IMR-90 (cell line): Measurements from ENCODE around the gene DNASE1. TPM values are rescaled to one million over a fixed set of nuclear protein-coding genes. Genes with fewer than 3 reads are reported as not detected.

Experiments
- ATAC-seq: fragments of 200-7000 bp; cut with Tn5 transposase; 2 replicates; pipeline ENCODE4 v1.9.1; 2020; ENCODE audit warnings: low read depth, mild to moderate bottlenecking, moderate library complexity
- BruUV-seq: library from RNA; stranded (reverse); fragments of 400-500 nt; replicated peaks from 2 replicates; lab custom pipeline; 2021; lab: Mats Ljungman, UMichigan
- CTCF ChIA-PET: fragments of 300-600 bp; formaldehyde crosslinking; extraction: SDS; loops from one replicate; lab custom pipeline; 2021; ENCODE audit warnings: antibody characterized with exemption; lab: Yijun Ruan, JAX
- POLR2A ChIA-PET: fragments of 300-600 bp; sonication (Branson Sonifier 250); formaldehyde crosslinking; loops from one replicate; lab custom pipeline; 2022; ENCODE audit warnings: antibody characterized with exemption; ENCODE audit not compliant: unreplicated experiment; lab: Charles Lee
- DNase-seq: peaks from one replicate; pipeline ENCODE4 v3.0.0; 2013
- H2AFZ ChIP-seq: replicated peaks from 2 replicates; pipeline ENCODE3; 2013; ENCODE audit warnings: low read length, mild to moderate bottlenecking; ENCODE audit not compliant: poor library complexity
- H2AK5ac ChIP-seq: 2 replicates; pipeline ENCODE4 v1.6.1; 2013; ENCODE audit warnings: low read depth, low read length, inconsistent platforms
- H2AK9ac ChIP-seq: replicated peaks from 2 replicates; pipeline ENCODE3; 2013; ENCODE audit warnings: mild to moderate bottlenecking, low read depth, low read length, moderate library complexity; ENCODE audit not compliant: poor library complexity
- H2BK120ac ChIP-seq: 2 replicates; pipeline ENCODE4 v1.6.1; 2013; ENCODE audit warnings: low read depth, low read length, inconsistent platforms
- H2BK15ac ChIP-seq: 3 replicates; pipeline ENCODE4 v1.6.1; 2013; ENCODE audit warnings: low read depth, low read length, inconsistent platforms
- H2BK20ac ChIP-seq: 2 replicates; pipeline ENCODE4 v1.6.1; 2013; ENCODE audit warnings: low read depth, mild to moderate bottlenecking, inconsistent platforms, low read length, moderate library complexity
- H2BK5ac ChIP-seq: 2 replicates; pipeline ENCODE4 v1.6.1; 2013; ENCODE audit warnings: mild to moderate bottlenecking, low read depth, low read length, inconsistent platforms; ENCODE audit not compliant: poor library complexity, severe bottlenecking
- H3K14ac ChIP-seq: replicated peaks from 2 replicates; pipeline ENCODE4 v1.6.1; 2013; ENCODE audit warnings: low read depth, low read length, inconsistent platforms
- H3K18ac ChIP-seq: 2 replicates; pipeline ENCODE4 v1.6.1; 2013; ENCODE audit warnings: low read depth, low read length, control low read depth
- H3K23ac ChIP-seq: 2 replicates; pipeline ENCODE4 v1.6.1; 2013; ENCODE audit warnings: low read depth, low read length, inconsistent platforms
- H3K27ac ChIP-seq: 2 replicates; pipeline ENCODE4 v1.5.1; 2013; ENCODE audit warnings: mild to moderate bottlenecking, control low read depth, low read length; ENCODE audit not compliant: insufficient read depth
- H3K27me3 ChIP-seq: 2 replicates; pipeline ENCODE4 v1.6.1; 2013; ENCODE audit warnings: low read length; ENCODE audit not compliant: control insufficient read depth, insufficient read depth
- H3K36me3 ChIP-seq: 2 replicates; pipeline ENCODE4 v1.6.1; 2013; ENCODE audit warnings: low read length, mixed read lengths; ENCODE audit not compliant: control insufficient read depth, insufficient read depth
- H3K4ac ChIP-seq: 2 replicates; pipeline ENCODE4 v1.6.1; 2013; ENCODE audit warnings: low read depth, low read length, inconsistent platforms
- H3K4me1 ChIP-seq: 2 replicates; pipeline ENCODE4 v1.6.1; 2013; ENCODE audit warnings: low read length, mixed read lengths; ENCODE audit not compliant: control insufficient read depth, insufficient read depth
- H3K4me2 ChIP-seq: 2 replicates; pipeline ENCODE4 v1.6.1; 2013; ENCODE audit warnings: low read depth, mild to moderate bottlenecking, control low read depth, low read length, moderate library complexity
- H3K4me3 ChIP-seq: 2 replicates; pipeline ENCODE4 v1.5.1; 2013; ENCODE audit warnings: low read depth, mild to moderate bottlenecking, control low read depth, low read length, moderate library complexity; ENCODE audit not compliant: insufficient read depth
- H3K56ac ChIP-seq: 2 replicates; pipeline ENCODE4 v1.6.1; 2013; ENCODE audit warnings: low read length, inconsistent platforms; ENCODE audit not compliant: insufficient read depth; ENCODE audit errors: extremely low read depth
- H3K79me1 ChIP-seq, 2 experiments: 2 replicates each; pipeline ENCODE4 v1.6.1; 2013; ENCODE audit warnings: low read length in 2 of 2, inconsistent platforms in 1 of 2, low read depth in 1 of 2
- H3K9ac ChIP-seq: 2 replicates; pipeline ENCODE4 v1.6.1; 2013; ENCODE audit warnings: low read depth, low read length, control low read depth
- H3K9me1 ChIP-seq: 2 replicates; pipeline ENCODE4 v1.6.1; 2013; ENCODE audit warnings: low read length, inconsistent platforms; ENCODE audit not compliant: insufficient read depth
- H3K9me3 ChIP-seq: 2 replicates; pipeline ENCODE4 v1.6.1; 2013; ENCODE audit warnings: low read length; ENCODE audit not compliant: control insufficient read depth, insufficient read depth
- H4K20me1 ChIP-seq: 2 replicates; pipeline ENCODE4 v1.6.1; 2013; ENCODE audit warnings: low read length, inconsistent platforms; ENCODE audit not compliant: insufficient read depth
- H4K5ac ChIP-seq: 2 replicates; pipeline ENCODE4 v1.6.1; 2013; ENCODE audit warnings: mild to moderate bottlenecking, low read depth, low read length, control low read depth
- H4K8ac ChIP-seq, 2 experiments: 2 replicates each; pipeline ENCODE4 v1.6.1; 2013; ENCODE audit warnings: low read depth in 2 of 2, low read length in 2 of 2, control low read depth in 1 of 2, inconsistent platforms in 1 of 2
- H4K91ac ChIP-seq: 2 replicates; pipeline ENCODE4 v1.6.1; 2013; ENCODE audit warnings: low read depth, low read length, inconsistent platforms; ENCODE audit not compliant: insufficient read depth
- CEBPB ChIP-seq: IDR thresholded peaks from 2 replicates; pipeline ENCODE4 v1.6.1; 2012; ENCODE audit warnings: low read depth, low read length, improper control_type of control experiment
- CHD1 ChIP-seq: IDR thresholded peaks from 2 replicates; pipeline ENCODE4 v1.6.1; 2012; ENCODE audit warnings: low read depth, low read length, improper control_type of control experiment
- MXI1 ChIP-seq: IDR thresholded peaks from 2 replicates; pipeline ENCODE4 v1.6.1; 2012; ENCODE audit warnings: low read depth, mild to moderate bottlenecking, low read length, moderate library complexity, borderline replicate concordance
- POLR2A ChIP-seq: IDR thresholded peaks from 2 replicates; pipeline ENCODE4 v1.6.1; 2012; ENCODE audit warnings: mild to moderate bottlenecking, low read depth, low read length
- RAD21 ChIP-seq: IDR thresholded peaks from 2 replicates; pipeline ENCODE4 v1.6.1; 2012; ENCODE audit warnings: low read length, improper control_type of control experiment
- WGBS, 2 experiments: methylation state at CpG; one replicate each; pipeline versions ENCODE4 v1.1.5 to v1.1.7; 2013; ENCODE audit warnings: missing lambda C conversion rate in 2 of 2; ENCODE audit not compliant: insufficient read length in 1 of 2; ENCODE audit errors: extremely low coverage in 2 of 2; 5-methylcytosine and 5-hydroxymethylcytosine counted together
- dilution Hi-C: fragments of 300-500 bp; cut with HindIII; formaldehyde crosslinking; loops from one replicate; pipeline ENCODE4 v1.14.3; 2018; ENCODE audit warnings: low sequenced_read_pairs; ENCODE audit not compliant: unreplicated experiment
- in situ Hi-C: fragments of 300-500 bp; cut with MboI; formaldehyde crosslinking; loops from 3 replicates; pipeline ENCODE4 v1.14.3; 2019; ENCODE audit warnings: low sequenced_read_pairs, inconsistent platforms, mixed read lengths
- intact Hi-C: fragments of 100-400 bp; cut with micrococcal nuclease; formaldehyde crosslinking; loops from 2 replicates; pipeline ENCODE4 v1.10.0; 2022
- polyA plus RNA-seq, 3 experiments: library from polyadenylated mRNA; depleted of rRNA; stranded (reverse); fragments of >200 nt; gene quantifications; 2 replicates each; pipeline ENCODE4 v1.2.3, GENCODE V29; 2012; ENCODE audit warnings: low replicate concordance in 1 of 3
- total RNA-seq: library from RNA; depleted of rRNA; stranded (reverse); fragments of >200 nt; gene quantifications from 2 replicates; pipeline ENCODE4 v1.2.3, GENCODE V29; 2012
- TF ChIP-seq, protein P1 (sequence below): fragments of 150-350 bp; IDR thresholded peaks from 2 replicates; pipeline ENCODE4 v1.6.1; 2016; ENCODE audit warnings: low read depth, mild to moderate bottlenecking, low read length, moderate library complexity, borderline replicate concordance
- TF ChIP-seq, protein P2 (sequence below): fragments of 150-350 bp; IDR thresholded peaks from 2 replicates; pipeline ENCODE4 v1.6.1; 2017; ENCODE audit warnings: mild to moderate bottlenecking, antibody characterized with exemption, low read length, low read depth

The DNASE1 gene
- total and polyA plus RNA-seq, 2 of the 4 experiments (the other 2 are of a cell fraction): 5.4 to 15.9 TPM

DNA sequence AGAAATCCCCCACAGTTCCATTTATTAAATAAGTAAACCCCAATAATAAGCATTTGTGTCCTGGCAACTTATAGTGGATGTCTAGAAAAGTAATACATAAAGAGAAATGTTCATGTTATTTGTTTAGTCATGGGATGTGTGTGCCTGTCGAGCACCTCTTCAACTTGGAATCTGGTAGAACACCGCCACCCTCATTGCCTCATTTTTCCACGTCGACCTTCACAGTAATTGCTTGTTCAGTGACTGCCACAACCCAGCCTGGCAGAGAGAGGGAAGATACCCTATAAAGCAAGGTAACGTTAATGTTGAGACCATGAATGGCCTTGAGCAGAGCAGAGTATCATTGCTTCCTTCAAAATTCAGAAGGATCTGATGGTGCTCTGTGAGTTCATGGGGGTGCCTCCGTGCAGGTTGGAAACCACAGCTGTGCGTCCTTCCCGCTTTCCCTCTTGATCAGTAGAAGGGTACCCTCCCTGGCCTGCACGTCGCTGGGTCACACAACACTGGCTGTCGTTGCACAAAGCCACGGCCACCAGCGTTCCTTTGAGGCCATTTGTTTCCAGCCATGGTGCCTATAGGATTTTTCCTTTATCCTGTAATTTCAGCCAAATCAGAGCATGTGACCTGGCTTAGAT lies 3.7 kb upstream of the DNASE1 start:
- intact Hi-C loops: no loop called here

More for the DNA sequence above, 3.7 kb upstream of the DNASE1 start:
- Histone ChIP-seq H3K23ac (no peak overlapping the region), H4K5ac (no peak overlapping the region), H3K4me1 (peaks cover 4% of the 10 kb centered on the region), H3K9me1 (peaks cover 17% of the 10 kb centered on the region), H2AK9ac (no peak overlapping the region), H3K18ac (no peak overlapping the region), H3K9ac (no peak overlapping the region), H3K36me3 (peaks cover 27% of the 10 kb centered on the region), H2BK20ac (no peak overlapping the region), H4K91ac (no peak overlapping the region), H3K56ac (no peak overlapping the region), H2BK5ac (no peak overlapping the region), H2BK15ac (no peak overlapping the region), H4K20me1 (peaks cover 10% of the 10 kb centered on the region), H2AFZ (no peak overlapping the region), H3K14ac (no peak overlapping the region), H3K79me1 (peaks cover 0 to 9% of the 10 kb centered on the region in 2 experiments; a peak in 2 of 4 replicates), H2AK5ac (no peak overlapping the region), H2BK120ac (no peak overlapping the region), H3K4ac (no peak overlapping the region), H4K8ac (no peak overlapping the region), H3K4me3 (no peak overlapping the region), H3K27ac (no peak overlapping the region), H3K9me3 (no peaks in the 10 kb centered on the region), H3K4me2 (no peak overlapping the region), H3K27me3 (no peaks in the 10 kb centered on the region)
- in situ Hi-C loops: no loop called here
- CTCF ChIA-PET: no interaction called here
- ATAC-seq (no peak), DNase-seq (no peak)
- 100% methylated on average over 1 of the region's 13 CpGs; no CpG with 5 or more reads in 1 of the 2 experiments for WGBS, 2 experiments
- TF ChIP-seq RAD21 (no peak), MXI1 (no peak), CEBPB (no peak), POLR2A (no peak), CHD1 (no peak)
- TF ChIP-seq, protein P1, sequence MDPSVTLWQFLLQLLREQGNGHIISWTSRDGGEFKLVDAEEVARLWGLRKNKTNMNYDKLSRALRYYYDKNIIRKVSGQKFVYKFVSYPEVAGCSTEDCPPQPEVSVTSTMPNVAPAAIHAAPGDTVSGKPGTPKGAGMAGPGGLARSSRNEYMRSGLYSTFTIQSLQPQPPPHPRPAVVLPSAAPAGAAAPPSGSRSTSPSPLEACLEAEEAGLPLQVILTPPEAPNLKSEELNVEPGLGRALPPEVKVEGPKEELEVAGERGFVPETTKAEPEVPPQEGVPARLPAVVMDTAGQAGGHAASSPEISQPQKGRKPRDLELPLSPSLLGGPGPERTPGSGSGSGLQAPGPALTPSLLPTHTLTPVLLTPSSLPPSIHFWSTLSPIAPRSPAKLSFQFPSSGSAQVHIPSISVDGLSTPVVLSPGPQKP: no peak
- TF ChIP-seq, protein P2, sequence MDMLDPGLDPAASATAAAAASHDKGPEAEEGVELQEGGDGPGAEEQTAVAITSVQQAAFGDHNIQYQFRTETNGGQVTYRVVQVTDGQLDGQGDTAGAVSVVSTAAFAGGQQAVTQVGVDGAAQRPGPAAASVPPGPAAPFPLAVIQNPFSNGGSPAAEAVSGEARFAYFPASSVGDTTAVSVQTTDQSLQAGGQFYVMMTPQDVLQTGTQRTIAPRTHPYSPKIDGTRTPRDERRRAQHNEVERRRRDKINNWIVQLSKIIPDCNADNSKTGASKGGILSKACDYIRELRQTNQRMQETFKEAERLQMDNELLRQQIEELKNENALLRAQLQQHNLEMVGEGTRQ: no peak
- POLR2A ChIA-PET: no interaction called here
- no TSS peak for BruUV-seq
- dilution Hi-C loops: no loop called here
